ENCODE data around the gene CCK. TPM values are rescaled to one million over a fixed set of nuclear protein-coding genes. Genes with fewer than 3 reads are reported as not detected.

Gene CCK
- total and polyA plus RNA-seq, 4 donors: 0.25 TPM; not detected in 3

- DNase-seq (ENCODE audit: low spot score): no peak
- Histone ChIP-seq H3K27me3 (ENCODE audit: control insufficient read depth in 4 of 4, insufficient read depth in 4 of 4, low read length in 3 of 4) (no peaks in the 10 kb centered on the region), H3K27ac (ENCODE audit: low read depth in 1 of 2, low read length in 2 of 2) (peak overlapping the region in 1 of 2 donors; percentile 73), H3K36me3 (ENCODE audit: control insufficient read depth in 4 of 4, insufficient read depth in 3 of 4, low read depth in 1 of 4, low read length in 3 of 4) (no peaks in the 10 kb centered on the region), H3K4me1 (ENCODE audit: control insufficient read depth in 4 of 4, insufficient read depth in 4 of 4, low read length in 3 of 4) (peaks cover under 1 to 22% (median 16%) of the 10 kb centered on the region in 4 donors), H3K9me3 (ENCODE audit: control insufficient read depth in 4 of 4, low read length in 3 of 4) (no peaks in the 10 kb centered on the region), H3K4me3 (ENCODE audit: low read depth in 1 of 3, low read length in 3 of 3) (no peak overlapping the region), H3K9ac (ENCODE audit: low read depth in 1 of 2, low read length in 2 of 2) (no peak overlapping the region)
- TF ChIP-seq CTCF (IDR thresholded peaks at IDR 0.05; ENCODE audit: low read depth, low read length, missing input control) (peak; percentile 59), JUND (IDR thresholded peaks at IDR 0.05) (no peak), RAD21 (IDR thresholded peaks at IDR 0.05) (peak; percentile 86)
- WGBS: 52% methylated on average over 14 of the region's 14 CpGs
Observed at GRCh38 chr3:42229942-42230688, 35.9 kb downstream of the CCK start.

GRCh38 chr3:42229266-42229941, 36.6 kb downstream of the CCK start:
- no peaks in the 10 kb centered on the region for H3K9me3 ChIP-seq (ENCODE audit: control insufficient read depth in 4 of 4, low read length in 3 of 4)
- no peaks in the 10 kb centered on the region for H3K27me3 ChIP-seq (ENCODE audit: control insufficient read depth in 4 of 4, insufficient read depth in 4 of 4, low read length in 3 of 4)
- no peak overlapping the region for H3K27ac ChIP-seq (ENCODE audit: low read depth in 1 of 2, low read length in 2 of 2)
- no peak for DNase-seq (ENCODE audit: low spot score)
- H3K4me1 ChIP-seq (ENCODE audit: control insufficient read depth in 4 of 4, insufficient read depth in 4 of 4, low read length in 3 of 4): peaks cover 2 to 23% (median 16%) of the 10 kb centered on the region in 4 donors
- 60% methylated on average over 5 of the region's 5 CpGs for WGBS
- no peak overlapping the region for H3K9ac ChIP-seq (ENCODE audit: low read depth in 1 of 2, low read length in 2 of 2)
- TF ChIP-seq EGR1 (IDR thresholded peaks at IDR 0.05; ENCODE audit: low read depth in 2 of 2): no peak
- TF ChIP-seq TAF1 (conservative IDR thresholded peaks at IDR 0.05): no peak
- no peak for TF ChIP-seq CTCF (IDR thresholded peaks at IDR 0.05; ENCODE audit: low read depth, low read length, missing input control)
- no peak for TF ChIP-seq YY1 (IDR thresholded peaks at IDR 0.05)
- TF ChIP-seq REST (IDR thresholded peaks at IDR 0.05): no peak
- no peak for TF ChIP-seq FOXA2 (IDR thresholded peaks at IDR 0.05)
- no peak for TF ChIP-seq RXRA (IDR thresholded peaks at IDR 0.05)
- TF ChIP-seq ATF3 (IDR thresholded peaks at IDR 0.05): no peak
- TF ChIP-seq RAD21 (IDR thresholded peaks at IDR 0.05): no peak
- TF ChIP-seq SP1 (IDR thresholded peaks at IDR 0.05): no peak
- TF ChIP-seq HNF4A (conservative IDR thresholded peaks at IDR 0.05): no peak
- no peak for TF ChIP-seq JUND (IDR thresholded peaks at IDR 0.05)
- TF ChIP-seq GABPA (IDR thresholded peaks at IDR 0.05 in 1 of 2, conservative IDR thresholded peaks at IDR 0.05 in 1 of 2): no peak
- no peak for TF ChIP-seq MAX (IDR thresholded peaks at IDR 0.05)
- TF ChIP-seq FOXA1 (IDR thresholded peaks at IDR 0.05): no peak
- no peak for TF ChIP-seq ZBTB33 (IDR thresholded peaks at IDR 0.05)
- no peak for TF ChIP-seq HNF4G (IDR thresholded peaks at IDR 0.05)
- no peak for TF ChIP-seq NR2F2 (IDR thresholded peaks at IDR 0.05)
- H3K36me3 ChIP-seq (ENCODE audit: control insufficient read depth in 4 of 4, insufficient read depth in 3 of 4, low read depth in 1 of 4, low read length in 3 of 4): no peaks in the 10 kb centered on the region
- H3K4me3 ChIP-seq (ENCODE audit: low read depth in 1 of 3, low read length in 3 of 3): no peak overlapping the region
